Lung (tissue), 12 donors: ENCODE results near the gene MAPKAPK2. TPM values are rescaled to one million over a fixed set of nuclear protein-coding genes. Genes with fewer than 3 reads are reported as not detected.

ENCODE experiments used
- ATAC-seq: fragments of 200-7000 bp; cut with Tn5 transposase; one replicate; pipeline ENCODE4 v1.9.1; 2020; ENCODE audit warnings: moderate number of reproducible peaks; ENCODE audit not compliant: insufficient read depth, low FRiP score
- DNase-seq, 3 donors: peaks; one replicate each; pipeline ENCODE4 v3.0.0-alpha.2; 2013 to 2017
- H3K27ac ChIP-seq, 2 donors: one replicate each; pipeline ENCODE4 v1.5.1; 2013; ENCODE audit warnings: mild to moderate bottlenecking in 2 of 2, moderate library complexity in 2 of 2, control low read depth in 1 of 2, inconsistent platforms in 1 of 2, low read depth in 1 of 2, low read length in 1 of 2
- H3K27me3 ChIP-seq, 3 donors: one replicate each; pipeline ENCODE4 v1.5.1; 2013; ENCODE audit warnings: low read length in 2 of 3; ENCODE audit not compliant: control insufficient read depth in 3 of 3, insufficient read depth in 3 of 3
- H3K36me3 ChIP-seq, 4 donors: one replicate each; pipeline ENCODE4 v1.5.1; 2013; ENCODE audit warnings: low read length in 4 of 4, mild to moderate bottlenecking in 1 of 4, moderate library complexity in 1 of 4; ENCODE audit not compliant: control insufficient read depth in 4 of 4, insufficient read depth in 4 of 4
- H3K4me1 ChIP-seq, 5 donors: one replicate each; pipeline ENCODE4 v1.5.1; 2013; ENCODE audit warnings: low read length in 5 of 5, mild to moderate bottlenecking in 2 of 5, moderate library complexity in 1 of 5; ENCODE audit not compliant: control insufficient read depth in 5 of 5, insufficient read depth in 5 of 5
- H3K4me3 ChIP-seq: one replicate; pipeline ENCODE4 v1.5.1; 2013; ENCODE audit warnings: mild to moderate bottlenecking, control low read depth, moderate library complexity
- H3K9ac ChIP-seq, 2 donors: one replicate each; pipeline ENCODE4 v1.5.1; 2013; ENCODE audit warnings: low read length in 2 of 2, control low read depth in 1 of 2; ENCODE audit not compliant: insufficient read depth in 1 of 2
- H3K9me3 ChIP-seq, 4 donors: one replicate each; pipeline ENCODE4 v1.5.1; 2013; ENCODE audit warnings: low read length in 3 of 4, mild to moderate bottlenecking in 1 of 4, moderate library complexity in 1 of 4; ENCODE audit not compliant: control insufficient read depth in 4 of 4, insufficient read depth in 3 of 4
- WGBS, 2 donors: extraction: QIAGEN DNeasy Blood & Tissue Kit; methylation state at CpG; one replicate each; pipeline ENCODE4 v1.1.7; 2013; 5-methylcytosine and 5-hydroxymethylcytosine counted together
- polyA plus RNA-seq, 2 donors: library from polyadenylated mRNA; stranded (reverse); fragments of 200-250 nt; gene quantifications; one replicate each; pipeline ENCODE4 v1.2.1, GENCODE V29; 2013
- total RNA-seq, 2 donors: library from RNA; depleted of rRNA in 1 of 2; stranded (reverse); fragments of >200 nt in 1 of 2; gene quantifications; one replicate each; pipeline ENCODE4 v1.2.1, GENCODE V29; 2014 to 2021
- TF ChIP-seq, protein P1 (sequence below): IDR thresholded peaks from 2 replicates; pipeline ENCODE4 v1.5.1; 2012; ENCODE audit warnings: mild to moderate bottlenecking; ENCODE audit errors: control extremely low read depth, extremely low read depth
- donor health status: control.
- donor health status: control.
- donor health status: Bipolar disorder and iron deficiency.
- donor health status: healthy.
- donor health status: DM: yes; HTN: yes; CAD: no.

The MAPKAPK2 gene
- total and polyA plus RNA-seq, 4 donors = 35.8 to 116 (median 75.1) TPM

DNA sequence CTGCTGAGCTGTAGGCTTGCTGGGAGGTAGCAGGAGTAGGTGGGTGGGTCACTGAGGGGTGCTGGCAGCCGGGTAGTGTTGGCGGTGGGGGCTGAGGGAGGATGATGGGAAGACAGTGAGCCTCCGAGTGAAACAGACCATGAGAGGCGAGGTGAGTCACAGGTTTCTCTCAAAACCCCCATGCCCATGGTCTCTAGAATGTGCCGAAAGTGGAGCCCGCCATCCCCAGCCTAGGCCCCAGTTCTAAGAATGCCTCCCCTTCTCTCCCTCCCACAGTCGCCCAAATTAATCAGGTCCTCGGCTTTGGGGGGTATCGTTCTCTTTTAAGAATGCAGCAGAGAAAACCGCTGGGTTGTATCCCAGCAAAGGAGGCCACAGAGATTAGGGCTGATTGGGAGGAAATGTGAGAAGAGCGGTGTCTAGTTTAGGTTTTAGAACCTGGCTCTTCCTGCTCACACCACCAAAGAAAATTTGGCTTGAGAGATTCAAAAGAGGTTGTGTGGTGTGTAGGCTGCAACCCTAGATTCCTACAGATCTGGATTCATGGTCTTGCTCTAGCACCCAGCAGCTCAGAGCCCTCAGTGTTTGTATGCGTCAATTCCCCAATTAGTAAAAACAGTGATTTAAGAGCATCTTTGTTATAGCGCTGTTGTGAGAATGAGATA is 58.1 kb downstream of the MAPKAPK2 start:
- no peaks in the 10 kb centered on the region for H3K27me3 ChIP-seq

DNA sequence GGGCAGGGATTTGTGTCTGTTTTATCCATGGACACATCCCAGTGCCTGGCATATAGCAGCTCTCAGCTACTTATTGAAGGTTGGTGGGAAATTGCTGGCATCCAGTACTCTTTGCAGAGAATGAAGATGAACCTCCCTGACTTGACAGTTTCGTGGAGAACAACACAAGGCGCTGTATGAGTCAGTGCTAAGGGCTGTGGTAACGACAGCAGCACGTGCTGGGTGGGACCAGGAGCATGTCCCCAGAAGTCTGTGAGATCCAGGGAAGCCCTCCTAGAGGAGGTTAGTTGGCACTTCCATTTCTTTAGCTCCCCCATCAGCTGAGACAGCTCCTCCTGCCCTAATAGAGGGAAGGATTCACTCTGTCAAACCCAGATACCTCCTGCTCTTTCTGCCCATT is 60.0 kb downstream of the MAPKAPK2 start:
- no peak overlapping the region for H3K4me3 ChIP-seq
- H3K27ac ChIP-seq = no peak overlapping the region
- DNase-seq = no peak
- peaks cover 0 to 3% (median 0%) of the 10 kb centered on the region in 5 donors for H3K4me1 ChIP-seq
- TF ChIP-seq, protein P1, sequence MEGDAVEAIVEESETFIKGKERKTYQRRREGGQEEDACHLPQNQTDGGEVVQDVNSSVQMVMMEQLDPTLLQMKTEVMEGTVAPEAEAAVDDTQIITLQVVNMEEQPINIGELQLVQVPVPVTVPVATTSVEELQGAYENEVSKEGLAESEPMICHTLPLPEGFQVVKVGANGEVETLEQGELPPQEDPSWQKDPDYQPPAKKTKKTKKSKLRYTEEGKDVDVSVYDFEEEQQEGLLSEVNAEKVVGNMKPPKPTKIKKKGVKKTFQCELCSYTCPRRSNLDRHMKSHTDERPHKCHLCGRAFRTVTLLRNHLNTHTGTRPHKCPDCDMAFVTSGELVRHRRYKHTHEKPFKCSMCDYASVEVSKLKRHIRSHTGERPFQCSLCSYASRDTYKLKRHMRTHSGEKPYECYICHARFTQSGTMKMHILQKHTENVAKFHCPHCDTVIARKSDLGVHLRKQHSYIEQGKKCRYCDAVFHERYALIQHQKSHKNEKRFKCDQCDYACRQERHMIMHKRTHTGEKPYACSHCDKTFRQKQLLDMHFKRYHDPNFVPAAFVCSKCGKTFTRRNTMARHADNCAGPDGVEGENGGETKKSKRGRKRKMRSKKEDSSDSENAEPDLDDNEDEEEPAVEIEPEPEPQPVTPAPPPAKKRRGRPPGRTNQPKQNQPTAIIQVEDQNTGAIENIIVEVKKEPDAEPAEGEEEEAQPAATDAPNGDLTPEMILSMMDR = no peak
- whole genome bisulfite sequencing, 2 donors = 59 to 62% methylated on average over 4 of the region's 4 CpGs
- no peaks in the 10 kb centered on the region for H3K27me3 ChIP-seq
- no peaks in the 10 kb centered on the region for H3K36me3 ChIP-seq
- no peak for ATAC-seq
- H3K9me3 ChIP-seq = no peaks in the 10 kb centered on the region
- H3K9ac ChIP-seq = no peak overlapping the region

More for the DNA sequence above, 58.1 kb downstream of the MAPKAPK2 start:
- Histone ChIP-seq H3K9ac (no peak overlapping the region), H3K9me3 (no peaks in the 10 kb centered on the region), H3K4me3 (no peak overlapping the region), H3K27ac (no peak overlapping the region), H3K4me1 (peaks cover 0 to 6% (median 0%) of the 10 kb centered on the region in 5 donors), H3K36me3 (no peaks in the 10 kb centered on the region)
- DNase-seq = no peak
- WGBS, 2 donors = 75 to 82% methylated on average over 13 of the region's 13 CpGs
- ATAC-seq = no peak
- TF ChIP-seq, protein P1 = no peak

DNA sequence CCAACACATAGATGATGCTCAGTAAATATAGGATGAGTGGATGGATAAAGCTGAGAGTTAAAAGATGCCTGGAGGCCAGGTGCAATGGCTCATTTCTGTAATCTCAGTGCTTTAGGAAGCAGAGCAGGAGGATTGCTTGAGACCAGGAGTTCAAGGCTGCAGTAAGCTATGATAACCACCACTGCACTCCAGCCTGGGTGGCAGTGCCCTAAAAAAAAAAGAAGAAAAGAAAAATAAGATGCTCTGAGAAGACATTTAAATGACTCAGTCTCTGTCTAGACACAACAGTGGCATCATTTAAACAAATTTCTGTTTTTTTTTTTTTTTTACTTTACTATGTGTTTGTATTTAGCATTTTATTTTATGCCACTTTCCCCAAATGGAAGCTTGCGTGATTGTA is 60.6 kb downstream of the MAPKAPK2 start:
- WGBS, 2 donors = 92 to 95% methylated on average over 1 of the region's 1 CpG

More for the DNA sequence above, 60.6 kb downstream of the MAPKAPK2 start:
- peaks cover 0 to 3% (median 0%) of the 10 kb centered on the region in 5 donors for H3K4me1 ChIP-seq
- H3K9ac ChIP-seq = no peak overlapping the region
- H3K9me3 ChIP-seq = no peaks in the 10 kb centered on the region
- H3K36me3 ChIP-seq = no peaks in the 10 kb centered on the region
- H3K27me3 ChIP-seq = no peaks in the 10 kb centered on the region
- ATAC-seq (no peak), DNase-seq (no peak)
- H3K4me3 ChIP-seq = no peak overlapping the region
- no peak overlapping the region for H3K27ac ChIP-seq
- TF ChIP-seq, protein P1 = no peak
